Hematopoietic multipotent progenitor cell treated with erythropoietin and hydrocortisone succinate and interleukin-3 and kit ligand, for 6 days (in vitro differentiated cells): ENCODE data around the gene CDIP1.

Source experiments
- DNase-seq: peaks from one replicate; pipeline ENCODE4 v3.0.0-alpha.2; 2015

CDIP1 gene

GRCh38 chr16:4537376-4538343, 913 bp downstream of the CDIP1 start:
- DNase-seq = no peak

- DNase-seq = no peak
These were observed 2.0 kb downstream of the CDIP1 start for GRCh38 chr16:4536391-4537106.

GRCh38 chr16:4535627-4536108, 2.9 kb downstream of the CDIP1 start:
- DNase-seq = no peak

- no peak for DNase-seq
These were observed 4.3 kb downstream of the CDIP1 start for GRCh38 chr16:4534151-4534790.

GRCh38 chr16:4533490-4533889, 5.1 kb downstream of the CDIP1 start:
- no peak for DNase-seq

- DNase-seq = no peak
These were observed 6.3 kb downstream of the CDIP1 start for GRCh38 chr16:4532238-4532637.

- DNase-seq = no peak
These were observed 6.8 kb downstream of the CDIP1 start for GRCh38 chr16:4531811-4532210.

- DNase-seq = no peak
These were observed 9.2 kb downstream of the CDIP1 start for GRCh38 chr16:4529085-4530060.

GRCh38 chr16:4525634-4526277, 12.8 kb downstream of the CDIP1 start:
- no peak for DNase-seq

GRCh38 chr16:4525069-4525468, 13.5 kb downstream of the CDIP1 start:
- no peak for DNase-seq

- DNase-seq = no peak
These were observed 14.0 kb downstream of the CDIP1 start for GRCh38 chr16:4524571-4524970.

GRCh38 chr16:4523686-4524085, 14.9 kb downstream of the CDIP1 start:
- DNase-seq = no peak

GRCh38 chr16:4522051-4522581, 16.5 kb downstream of the CDIP1 start:
- DNase-seq = no peak

- no peak for DNase-seq
These were observed 17.7 kb downstream of the CDIP1 start for GRCh38 chr16:4520913-4521312.

- peak; percentile 48 for DNase-seq
These were observed 19.1 kb downstream of the CDIP1 start for GRCh38 chr16:4519274-4520058.

- DNase-seq = peak; percentile 54
These were observed 20.5 kb downstream of the CDIP1 start for GRCh38 chr16:4517812-4518680.

GRCh38 chr16:4515611-4516233, 22.9 kb downstream of the CDIP1 start:
- DNase-seq = peak; percentile 63

GRCh38 chr16:4514606-4515005, 24.0 kb downstream of the CDIP1 start:
- no peak for DNase-seq

GRCh38 chr16:4513881-4514280, 24.7 kb downstream of the CDIP1 start:
- DNase-seq = no peak
